Measurements from ENCODE around the gene KATNIP.

Gene KATNIP

DNA sequence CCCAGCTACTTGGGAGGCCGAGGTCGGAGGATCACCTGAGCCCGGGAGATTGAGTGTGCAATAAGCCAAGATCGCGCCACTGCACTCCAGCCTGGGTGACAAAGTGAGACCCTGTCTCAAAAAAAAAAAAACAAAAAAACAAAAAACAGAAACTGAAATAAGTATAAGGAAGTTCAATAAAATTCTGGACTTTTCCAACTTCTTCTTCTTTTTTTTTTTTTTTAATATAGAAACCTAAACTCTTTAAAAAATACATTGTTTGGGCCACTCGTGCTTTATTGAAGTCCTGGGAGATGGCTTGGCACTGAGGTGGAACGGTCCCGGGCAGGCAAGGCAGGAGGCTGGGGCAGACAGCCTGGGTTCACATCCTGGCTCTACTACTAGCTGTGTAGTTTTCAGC is 36.8 kb downstream of the KATNIP start:
- Histone ChIP-seq H3K9me3 (replicated peaks; ENCODE audit: low read length) (no peaks in the 10 kb centered on the region), H3K27me3 (ENCODE audit: control insufficient read depth, insufficient read depth, low read length) (no peaks in the 10 kb centered on the region), H3K4me1 (ENCODE audit: control insufficient read depth, insufficient read depth, low read length) (no peaks in the 10 kb centered on the region), H3K4me2 (ENCODE audit: low read length) (no peak overlapping the region), H3K36me3 (ENCODE audit: insufficient read depth, low read length) (no peaks in the 10 kb centered on the region), H3K4me3 (ENCODE audit: low read length) (no peak overlapping the region), H3K9ac (ENCODE audit: low read depth, low read length) (no peak overlapping the region)

- Histone ChIP-seq H3K9me3 (replicated peaks; ENCODE audit: low read length) (no peaks in the 10 kb centered on the region), H3K4me1 (ENCODE audit: control insufficient read depth, insufficient read depth, low read length) (no peaks in the 10 kb centered on the region), H3K27me3 (ENCODE audit: control insufficient read depth, insufficient read depth, low read length) (no peaks in the 10 kb centered on the region)
These were observed 38.1 kb downstream of the KATNIP start for GRCh38 chr16:27588057-27588456.

GRCh38 chr16:27591837-27592236 is 41.9 kb downstream of the KATNIP start:
- Histone ChIP-seq H3K4me3 (ENCODE audit: low read length) (no peak overlapping the region), H3K4me2 (ENCODE audit: low read length) (no peak overlapping the region), H3K4me1 (ENCODE audit: control insufficient read depth, insufficient read depth, low read length) (no peaks in the 10 kb centered on the region), H3K9me3 (replicated peaks; ENCODE audit: low read length) (no peaks in the 10 kb centered on the region), H3K27me3 (ENCODE audit: control insufficient read depth, insufficient read depth, low read length) (no peaks in the 10 kb centered on the region), H3K36me3 (ENCODE audit: insufficient read depth, low read length) (no peaks in the 10 kb centered on the region), H3K9ac (ENCODE audit: low read depth, low read length) (no peak overlapping the region)

More at GRCh38 chr16:27588057-27588456, 38.1 kb downstream of the KATNIP start:
- Histone ChIP-seq H3K4me3 (ENCODE audit: low read length) (no peak overlapping the region), H3K4me2 (ENCODE audit: low read length) (no peak overlapping the region), H3K9ac (ENCODE audit: low read depth, low read length) (no peak overlapping the region), H3K36me3 (ENCODE audit: insufficient read depth, low read length) (no peaks in the 10 kb centered on the region)

GRCh38 chr16:27595475-27595874 is 45.5 kb downstream of the KATNIP start:
- Histone ChIP-seq H3K4me2 (ENCODE audit: low read length) (no peak overlapping the region), H3K27me3 (ENCODE audit: control insufficient read depth, insufficient read depth, low read length) (no peaks in the 10 kb centered on the region), H3K4me1 (ENCODE audit: control insufficient read depth, insufficient read depth, low read length) (no peaks in the 10 kb centered on the region), H3K9me3 (replicated peaks; ENCODE audit: low read length) (no peaks in the 10 kb centered on the region), H3K36me3 (ENCODE audit: insufficient read depth, low read length) (no peaks in the 10 kb centered on the region), H3K9ac (ENCODE audit: low read depth, low read length) (no peak overlapping the region), H3K4me3 (ENCODE audit: low read length) (no peak overlapping the region)

- H3K36me3 ChIP-seq (ENCODE audit: insufficient read depth, low read length): no peaks in the 10 kb centered on the region
- no peaks in the 10 kb centered on the region for H3K27me3 ChIP-seq (ENCODE audit: control insufficient read depth, insufficient read depth, low read length)
- no peak overlapping the region for H3K9ac ChIP-seq (ENCODE audit: low read depth, low read length)
- no peaks in the 10 kb centered on the region for H3K4me1 ChIP-seq (ENCODE audit: control insufficient read depth, insufficient read depth, low read length)
- H3K4me2 ChIP-seq (ENCODE audit: low read length): no peak overlapping the region
- no peaks in the 10 kb centered on the region for H3K9me3 ChIP-seq (replicated peaks; ENCODE audit: low read length)
- no peak overlapping the region for H3K4me3 ChIP-seq (ENCODE audit: low read length)
These were observed 46.0 kb downstream of the KATNIP start for GRCh38 chr16:27595993-27596392.

DNA sequence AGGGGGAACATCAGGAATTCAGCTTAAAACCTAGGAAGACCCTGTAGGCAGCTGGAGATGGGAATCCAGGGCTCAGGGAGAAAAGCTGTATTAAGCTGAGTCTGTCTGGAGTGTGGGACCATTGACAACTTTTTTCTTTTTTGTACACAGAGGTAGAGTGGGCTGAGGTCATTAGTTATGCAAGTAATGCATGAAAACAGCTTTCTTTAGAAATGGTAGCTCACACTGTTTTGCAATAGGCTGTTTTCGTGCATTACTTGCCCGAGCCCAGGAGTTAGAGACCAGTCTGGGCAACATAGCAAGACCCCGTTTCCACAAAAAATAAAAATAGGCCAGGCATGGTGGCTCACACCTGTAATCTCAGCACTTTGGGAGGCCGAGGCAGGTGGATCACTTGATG is 46.5 kb downstream of the KATNIP start:
- H3K4me1 ChIP-seq (ENCODE audit: control insufficient read depth, insufficient read depth, low read length): no peaks in the 10 kb centered on the region
- no peaks in the 10 kb centered on the region for H3K36me3 ChIP-seq (ENCODE audit: insufficient read depth, low read length)
- no peaks in the 10 kb centered on the region for H3K27me3 ChIP-seq (ENCODE audit: control insufficient read depth, insufficient read depth, low read length)
- no peak overlapping the region for H3K9ac ChIP-seq (ENCODE audit: low read depth, low read length)
- H3K4me2 ChIP-seq (ENCODE audit: low read length): no peak overlapping the region
- no peak overlapping the region for H3K4me3 ChIP-seq (ENCODE audit: low read length)
- no peaks in the 10 kb centered on the region for H3K9me3 ChIP-seq (replicated peaks; ENCODE audit: low read length)

- Histone ChIP-seq H3K9me3 (replicated peaks; ENCODE audit: low read length) (no peaks in the 10 kb centered on the region), H3K9ac (ENCODE audit: low read depth, low read length) (no peak overlapping the region), H3K27me3 (ENCODE audit: control insufficient read depth, insufficient read depth, low read length) (no peaks in the 10 kb centered on the region), H3K36me3 (ENCODE audit: insufficient read depth, low read length) (no peaks in the 10 kb centered on the region), H3K4me2 (ENCODE audit: low read length) (no peak overlapping the region), H3K4me1 (ENCODE audit: control insufficient read depth, insufficient read depth, low read length) (no peaks in the 10 kb centered on the region), H3K4me3 (ENCODE audit: low read length) (no peak overlapping the region)
These were observed 47.4 kb downstream of the KATNIP start for GRCh38 chr16:27597361-27597760.

GRCh38 chr16:27598220-27598619 is 48.3 kb downstream of the KATNIP start:
- H3K4me3 ChIP-seq (ENCODE audit: low read length): no peak overlapping the region
- no peaks in the 10 kb centered on the region for H3K4me1 ChIP-seq (ENCODE audit: control insufficient read depth, insufficient read depth, low read length)
- no peaks in the 10 kb centered on the region for H3K36me3 ChIP-seq (ENCODE audit: insufficient read depth, low read length)
- H3K9me3 ChIP-seq (replicated peaks; ENCODE audit: low read length): no peaks in the 10 kb centered on the region
- H3K27me3 ChIP-seq (ENCODE audit: control insufficient read depth, insufficient read depth, low read length): no peaks in the 10 kb centered on the region
- no peak overlapping the region for H3K9ac ChIP-seq (ENCODE audit: low read depth, low read length)
- no peak overlapping the region for H3K4me2 ChIP-seq (ENCODE audit: low read length)

DNA sequence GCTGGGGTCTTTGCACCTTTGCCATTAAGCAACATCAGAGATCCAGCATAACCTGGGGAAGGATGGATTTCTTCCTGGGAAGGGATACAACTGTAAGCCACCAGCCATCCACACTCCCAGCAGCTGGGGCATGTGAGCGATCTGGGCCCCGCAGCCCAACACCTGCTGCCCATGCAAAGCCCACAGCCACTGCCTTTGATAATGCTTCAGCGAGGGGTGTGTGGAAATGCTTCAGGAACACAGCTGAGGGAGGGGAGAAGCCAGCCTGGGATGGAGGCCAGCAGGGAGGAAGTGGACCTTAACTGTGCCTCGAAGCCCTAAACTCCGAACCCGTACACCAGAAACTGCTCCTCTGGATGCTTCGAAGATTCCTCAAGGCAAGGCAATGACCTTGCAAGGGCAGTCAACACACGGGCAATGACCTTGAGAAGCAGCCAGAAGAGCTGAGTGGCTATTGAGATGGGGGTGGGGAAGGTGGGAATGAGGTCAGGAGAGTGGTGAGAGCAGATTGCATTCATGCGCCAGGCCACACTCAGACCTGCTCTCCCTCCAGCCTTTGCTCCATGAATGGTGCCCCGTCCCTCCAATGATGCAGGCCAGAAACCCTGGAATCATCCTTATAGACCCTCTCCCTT is 49.1 kb downstream of the KATNIP start:
- H3K4me3 ChIP-seq (ENCODE audit: low read length): no peak overlapping the region
- H3K9ac ChIP-seq (ENCODE audit: low read depth, low read length): no peak overlapping the region
- no peaks in the 10 kb centered on the region for H3K27me3 ChIP-seq (ENCODE audit: control insufficient read depth, insufficient read depth, low read length)
- H3K9me3 ChIP-seq (replicated peaks; ENCODE audit: low read length): no peaks in the 10 kb centered on the region
- no peaks in the 10 kb centered on the region for H3K36me3 ChIP-seq (ENCODE audit: insufficient read depth, low read length)
- no peak overlapping the region for H3K4me2 ChIP-seq (ENCODE audit: low read length)
- H3K4me1 ChIP-seq (ENCODE audit: control insufficient read depth, insufficient read depth, low read length): no peaks in the 10 kb centered on the region

- Histone ChIP-seq H3K36me3 (ENCODE audit: insufficient read depth, low read length) (no peaks in the 10 kb centered on the region), H3K4me2 (ENCODE audit: low read length) (no peak overlapping the region), H3K9me3 (replicated peaks; ENCODE audit: low read length) (no peaks in the 10 kb centered on the region), H3K4me3 (ENCODE audit: low read length) (no peak overlapping the region), H3K9ac (ENCODE audit: low read depth, low read length) (no peak overlapping the region), H3K27me3 (ENCODE audit: control insufficient read depth, insufficient read depth, low read length) (no peaks in the 10 kb centered on the region), H3K4me1 (ENCODE audit: control insufficient read depth, insufficient read depth, low read length) (no peaks in the 10 kb centered on the region)
These were observed 49.7 kb downstream of the KATNIP start for GRCh38 chr16:27599606-27600005.

Measured in skeletal muscle satellite cell (primary cell).